Duodenal mucosa (tissue), 2 donors: ENCODE results near the gene IRX4.

Experiments used
- H3K27ac ChIP-seq: one replicate; pipeline ENCODE4 v1.7.0; 2013; ENCODE audit warnings: low read depth, low read length
- H3K27me3 ChIP-seq, 2 donors: one replicate each; pipeline ENCODE4 v1.7.0; 2013; ENCODE audit warnings: low read length in 2 of 2, control low read depth in 1 of 2; ENCODE audit not compliant: insufficient read depth in 2 of 2, control insufficient read depth in 1 of 2
- H3K36me3 ChIP-seq, 2 donors: one replicate each; pipeline ENCODE4 v1.7.0; 2013; ENCODE audit warnings: low read length in 2 of 2, control low read depth in 1 of 2; ENCODE audit not compliant: insufficient read depth in 2 of 2, control insufficient read depth in 1 of 2
- H3K4me1 ChIP-seq, 2 donors: one replicate each; pipeline ENCODE4 v1.7.0; 2013; ENCODE audit warnings: low read length in 2 of 2, control low read depth in 1 of 2; ENCODE audit not compliant: insufficient read depth in 2 of 2, control insufficient read depth in 1 of 2
- H3K4me3 ChIP-seq, 2 donors: one replicate each; pipeline ENCODE4 v1.7.0; 2013; ENCODE audit warnings: low read length in 2 of 2, low read depth in 1 of 2
- H3K9ac ChIP-seq, 2 donors: one replicate each; pipeline ENCODE4 v1.7.0; 2013; ENCODE audit warnings: low read length in 2 of 2, low read depth in 1 of 2
- H3K9me3 ChIP-seq, 2 donors: one replicate each; pipeline ENCODE4 v1.7.0; 2013; ENCODE audit warnings: low read length in 2 of 2, control low read depth in 1 of 2; ENCODE audit not compliant: control insufficient read depth in 1 of 2

The IRX4 gene

GRCh38 chr5:1857256-1857600 is 25.5 kb downstream of the IRX4 start:
- Histone ChIP-seq H3K36me3 (no peaks in the 10 kb centered on the region), H3K9me3 (no peaks in the 10 kb centered on the region), H3K4me1 (no peaks in the 10 kb centered on the region), H3K27ac (no peak overlapping the region), H3K4me3 (no peak overlapping the region), H3K9ac (no peak overlapping the region), H3K27me3 (peaks cover 15 to 32% of the 10 kb centered on the region in 2 donors)

GRCh38 chr5:1856596-1857255 is 26.0 kb downstream of the IRX4 start:
- no peaks in the 10 kb centered on the region for H3K4me1 ChIP-seq
- no peak overlapping the region for H3K4me3 ChIP-seq
- H3K9me3 ChIP-seq: no peaks in the 10 kb centered on the region
- no peak overlapping the region for H3K9ac ChIP-seq
- H3K27me3 ChIP-seq: peaks cover 19 to 35% of the 10 kb centered on the region in 2 donors
- no peaks in the 10 kb centered on the region for H3K36me3 ChIP-seq
- H3K27ac ChIP-seq: no peak overlapping the region

GRCh38 chr5:1855596-1855995 is 27.1 kb downstream of the IRX4 start:
- Histone ChIP-seq H3K9me3 (no peaks in the 10 kb centered on the region), H3K36me3 (no peaks in the 10 kb centered on the region), H3K27ac (no peak overlapping the region), H3K9ac (no peak overlapping the region), H3K27me3 (peaks cover 23 to 43% of the 10 kb centered on the region in 2 donors), H3K4me3 (no peak overlapping the region), H3K4me1 (no peaks in the 10 kb centered on the region)

- no peak overlapping the region for H3K27ac ChIP-seq
- no peaks in the 10 kb centered on the region for H3K9me3 ChIP-seq
- H3K4me3 ChIP-seq: no peak overlapping the region
- peaks cover 26 to 48% of the 10 kb centered on the region in 2 donors for H3K27me3 ChIP-seq
- H3K9ac ChIP-seq: no peak overlapping the region
- H3K4me1 ChIP-seq: no peaks in the 10 kb centered on the region
- no peaks in the 10 kb centered on the region for H3K36me3 ChIP-seq
These were observed 27.6 kb downstream of the IRX4 start for GRCh38 chr5:1855075-1855474.

- H3K9me3 ChIP-seq: no peaks in the 10 kb centered on the region
- no peaks in the 10 kb centered on the region for H3K4me1 ChIP-seq
- no peak overlapping the region for H3K9ac ChIP-seq
- H3K4me3 ChIP-seq: no peak overlapping the region
- H3K27ac ChIP-seq: no peak overlapping the region
- no peaks in the 10 kb centered on the region for H3K36me3 ChIP-seq
- H3K27me3 ChIP-seq: peaks cover 36 to 56% of the 10 kb centered on the region in 2 donors
These were observed 29.2 kb downstream of the IRX4 start for GRCh38 chr5:1853531-1853930.

GRCh38 chr5:1852324-1852947 is 30.3 kb downstream of the IRX4 start:
- Histone ChIP-seq H3K27me3 (peaks cover 39 to 57% of the 10 kb centered on the region in 2 donors), H3K9ac (no peak overlapping the region), H3K4me1 (no peaks in the 10 kb centered on the region), H3K27ac (no peak overlapping the region), H3K4me3 (no peak overlapping the region), H3K9me3 (no peaks in the 10 kb centered on the region), H3K36me3 (no peaks in the 10 kb centered on the region)

GRCh38 chr5:1851290-1851934 is 31.3 kb downstream of the IRX4 start:
- Histone ChIP-seq H3K36me3 (no peaks in the 10 kb centered on the region), H3K9ac (no peak overlapping the region), H3K27ac (no peak overlapping the region), H3K4me3 (no peak overlapping the region), H3K4me1 (no peaks in the 10 kb centered on the region), H3K9me3 (no peaks in the 10 kb centered on the region), H3K27me3 (peaks cover 42 to 62% of the 10 kb centered on the region in 2 donors)

- no peaks in the 10 kb centered on the region for H3K36me3 ChIP-seq
- H3K9ac ChIP-seq: no peak overlapping the region
- no peaks in the 10 kb centered on the region for H3K9me3 ChIP-seq
- H3K27ac ChIP-seq: no peak overlapping the region
- no peak overlapping the region for H3K4me3 ChIP-seq
- no peaks in the 10 kb centered on the region for H3K4me1 ChIP-seq
- peaks cover 42 to 61% of the 10 kb centered on the region in 2 donors for H3K27me3 ChIP-seq
These were observed 32.2 kb downstream of the IRX4 start for GRCh38 chr5:1850324-1851154.

- no peaks in the 10 kb centered on the region for H3K9me3 ChIP-seq
These were observed 35.1 kb downstream of the IRX4 start for GRCh38 chr5:1847611-1848010.

GRCh38 chr5:1847056-1847455 is 35.7 kb downstream of the IRX4 start:
- H3K4me1 ChIP-seq: peaks cover 0 to 4% of the 10 kb centered on the region in 2 donors
- peaks cover 40 to 50% of the 10 kb centered on the region in 2 donors for H3K27me3 ChIP-seq
- H3K9me3 ChIP-seq: no peaks in the 10 kb centered on the region

More at GRCh38 chr5:1847611-1848010, 35.1 kb downstream of the IRX4 start:
- Histone ChIP-seq H3K36me3 (no peaks in the 10 kb centered on the region), H3K27me3 (peaks cover 44 to 53% of the 10 kb centered on the region in 2 donors), H3K4me1 (no peaks in the 10 kb centered on the region), H3K27ac (no peak overlapping the region), H3K4me3 (no peak overlapping the region), H3K9ac (no peak overlapping the region)

More at GRCh38 chr5:1847056-1847455, 35.7 kb downstream of the IRX4 start:
- H3K27ac ChIP-seq: no peak overlapping the region
- H3K9ac ChIP-seq: no peak overlapping the region
- no peaks in the 10 kb centered on the region for H3K36me3 ChIP-seq
- no peak overlapping the region for H3K4me3 ChIP-seq
